Parathyroid adenoma (tissue), 2 donors: ENCODE measurements around the gene OPRL1.

ENCODE experiments used
- H2AFZ ChIP-seq: fragments of 300-600 bp; sonication (generic); one replicate; pipeline ENCODE4 v1.7.0; 2017; ENCODE audit warnings: antibody characterized with exemption, mild to moderate bottlenecking
- H3K27ac ChIP-seq: fragments of 300-600 bp; sonication (generic); one replicate; pipeline ENCODE4 v1.7.0; 2017
- H3K27me3 ChIP-seq: fragments of 300-600 bp; sonication (generic); one replicate; pipeline ENCODE4 v1.7.0; 2017; ENCODE audit warnings: low read length; ENCODE audit not compliant: control insufficient read depth, insufficient read depth
- H3K36me3 ChIP-seq: fragments of 300-600 bp; sonication (generic); one replicate; pipeline ENCODE4 v1.7.0; 2017; ENCODE audit warnings: low read length; ENCODE audit not compliant: control insufficient read depth, insufficient read depth
- H3K4me1 ChIP-seq: fragments of 300-600 bp; sonication (generic); one replicate; pipeline ENCODE4 v1.7.0; 2017; ENCODE audit warnings: control low read depth
- H3K4me2 ChIP-seq: fragments of 300-600 bp; sonication (generic); one replicate; pipeline ENCODE4 v1.7.0; 2017; ENCODE audit warnings: low read length
- H3K4me3 ChIP-seq: fragments of 300-600 bp; sonication (generic); one replicate; pipeline ENCODE4 v1.7.0; 2017; ENCODE audit warnings: low read depth, low read length
- H3K79me2 ChIP-seq: fragments of 300-600 bp; sonication (generic); one replicate; pipeline ENCODE4 v1.7.0; 2017; ENCODE audit warnings: control low read depth
- H3K9ac ChIP-seq: fragments of 300-600 bp; sonication (generic); one replicate; pipeline ENCODE4 v1.7.0; 2017; ENCODE audit warnings: mild to moderate bottlenecking
- H3K9me3 ChIP-seq: fragments of 300-600 bp; sonication (generic); one replicate; pipeline ENCODE4 v1.7.0; 2017; ENCODE audit warnings: low read length; ENCODE audit not compliant: control insufficient read depth
- TF ChIP-seq, protein P1 (sequence below): fragments of 300-600 bp; sonication (generic); IDR thresholded peaks from one replicate; pipeline ENCODE4 v1.7.0; 2017; ENCODE audit warnings: antibody characterized with exemption, mild to moderate bottlenecking
- donor health status: primary hyperparathyroidism.

OPRL1 gene

DNA sequence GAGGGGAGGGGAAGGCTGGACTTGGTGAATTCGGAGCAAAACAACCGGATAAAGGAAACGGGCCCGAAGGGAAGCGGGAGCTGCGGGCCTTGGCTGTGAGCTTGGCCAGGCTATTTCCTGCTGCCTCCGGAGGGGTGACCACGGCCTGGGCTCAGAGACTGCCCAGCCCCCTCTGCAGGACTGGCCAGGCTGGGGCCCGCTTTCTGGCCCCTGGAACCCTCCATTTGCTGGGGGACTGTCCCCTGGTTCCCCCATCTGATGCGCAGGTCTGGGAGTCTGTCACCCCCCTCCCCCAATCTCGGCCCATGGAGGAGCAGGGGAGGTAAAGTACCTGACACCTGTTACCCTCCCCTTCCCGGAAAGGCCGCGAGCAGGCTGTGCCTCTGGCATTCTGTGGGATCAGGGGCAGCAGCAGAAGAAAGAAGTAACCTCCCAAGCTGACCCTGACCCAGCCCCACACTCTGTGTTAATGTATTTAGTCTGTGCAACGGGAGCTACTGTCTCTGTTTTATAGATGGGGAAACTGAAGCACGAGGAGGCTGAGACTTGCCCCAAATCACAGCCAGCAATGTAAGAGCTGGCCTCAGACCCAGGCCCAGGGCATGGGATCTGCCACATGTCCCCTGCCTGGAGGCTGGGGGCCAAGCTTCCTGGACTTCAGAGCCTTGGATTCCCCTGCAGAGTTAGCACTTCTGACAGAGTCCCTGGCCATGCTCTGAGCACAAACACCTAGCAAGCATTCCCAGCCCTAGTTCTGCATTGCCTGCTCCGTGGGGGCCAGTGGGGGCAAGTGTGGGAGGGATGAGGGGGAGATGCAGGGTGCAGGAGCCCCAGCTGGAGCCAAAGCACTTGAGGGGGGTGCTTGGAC is 40.4 kb upstream of the OPRL1 start:
- Histone ChIP-seq H2AFZ (peak overlapping the region; percentile 88), H3K9me3 (no peaks in the 10 kb centered on the region), H3K4me1 (peaks cover 4% of the 10 kb centered on the region)

DNA sequence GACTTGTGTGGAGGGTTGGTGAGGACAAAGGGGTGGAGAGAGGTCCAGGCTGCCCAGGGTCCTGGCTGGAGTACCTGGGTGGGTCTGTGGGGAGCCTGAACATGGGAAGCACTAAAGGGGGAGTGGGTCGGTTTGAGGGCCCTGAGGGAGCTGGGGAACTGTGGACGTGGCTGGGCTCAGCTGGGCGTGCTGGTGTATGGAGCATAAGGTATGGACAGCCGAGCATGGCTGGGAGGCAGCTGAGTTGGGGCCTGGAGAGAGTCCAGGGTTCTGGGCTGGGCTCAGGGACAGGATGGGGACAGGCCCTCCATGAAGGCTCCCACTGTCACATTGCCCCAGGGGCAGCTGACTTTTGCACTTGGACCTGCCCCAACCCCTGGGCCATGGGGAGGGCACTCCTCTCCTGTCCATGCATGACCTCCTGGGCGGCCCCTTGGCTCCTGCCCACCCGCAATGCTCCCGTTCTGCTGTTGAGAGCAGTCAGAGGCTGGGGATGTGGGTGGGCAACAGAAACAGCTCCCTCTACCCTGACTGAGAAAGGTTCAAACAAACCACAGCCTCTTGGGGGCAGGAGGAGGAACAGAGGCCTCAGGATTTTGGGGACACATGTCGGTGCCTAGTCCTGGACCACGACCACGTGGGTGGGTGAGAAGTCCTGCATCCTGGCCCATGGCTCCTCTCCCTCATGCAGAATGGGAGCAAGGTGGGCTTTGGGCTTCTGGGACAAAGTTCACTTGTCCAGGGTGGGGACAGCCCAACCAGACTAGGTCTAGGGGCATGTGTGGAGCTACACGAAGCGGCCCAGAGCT is 39.4 kb upstream of the OPRL1 start:
- no peak overlapping the region for H2AFZ ChIP-seq
- H3K27me3 ChIP-seq, result no peaks in the 10 kb centered on the region
- peaks cover 4% of the 10 kb centered on the region for H3K4me1 ChIP-seq
- no peak overlapping the region for H3K4me2 ChIP-seq
- TF ChIP-seq, protein P1, sequence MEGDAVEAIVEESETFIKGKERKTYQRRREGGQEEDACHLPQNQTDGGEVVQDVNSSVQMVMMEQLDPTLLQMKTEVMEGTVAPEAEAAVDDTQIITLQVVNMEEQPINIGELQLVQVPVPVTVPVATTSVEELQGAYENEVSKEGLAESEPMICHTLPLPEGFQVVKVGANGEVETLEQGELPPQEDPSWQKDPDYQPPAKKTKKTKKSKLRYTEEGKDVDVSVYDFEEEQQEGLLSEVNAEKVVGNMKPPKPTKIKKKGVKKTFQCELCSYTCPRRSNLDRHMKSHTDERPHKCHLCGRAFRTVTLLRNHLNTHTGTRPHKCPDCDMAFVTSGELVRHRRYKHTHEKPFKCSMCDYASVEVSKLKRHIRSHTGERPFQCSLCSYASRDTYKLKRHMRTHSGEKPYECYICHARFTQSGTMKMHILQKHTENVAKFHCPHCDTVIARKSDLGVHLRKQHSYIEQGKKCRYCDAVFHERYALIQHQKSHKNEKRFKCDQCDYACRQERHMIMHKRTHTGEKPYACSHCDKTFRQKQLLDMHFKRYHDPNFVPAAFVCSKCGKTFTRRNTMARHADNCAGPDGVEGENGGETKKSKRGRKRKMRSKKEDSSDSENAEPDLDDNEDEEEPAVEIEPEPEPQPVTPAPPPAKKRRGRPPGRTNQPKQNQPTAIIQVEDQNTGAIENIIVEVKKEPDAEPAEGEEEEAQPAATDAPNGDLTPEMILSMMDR, result no peak
- no peak overlapping the region for H3K9ac ChIP-seq
- H3K36me3 ChIP-seq, result no peaks in the 10 kb centered on the region
- H3K9me3 ChIP-seq, result no peaks in the 10 kb centered on the region
- no peak overlapping the region for H3K4me3 ChIP-seq
- no peak overlapping the region for H3K27ac ChIP-seq
- H3K79me2 ChIP-seq, result no peaks in the 10 kb centered on the region

More for the DNA sequence above, 40.4 kb upstream of the OPRL1 start:
- Histone ChIP-seq H3K9ac (no peak overlapping the region), H3K4me3 (peak overlapping the region; percentile 65), H3K27me3 (no peaks in the 10 kb centered on the region), H3K79me2 (no peaks in the 10 kb centered on the region), H3K27ac (peak overlapping the region; percentile 37), H3K36me3 (no peaks in the 10 kb centered on the region), H3K4me2 (peak overlapping the region; percentile 82)
- TF ChIP-seq, protein P1, result no peak

DNA sequence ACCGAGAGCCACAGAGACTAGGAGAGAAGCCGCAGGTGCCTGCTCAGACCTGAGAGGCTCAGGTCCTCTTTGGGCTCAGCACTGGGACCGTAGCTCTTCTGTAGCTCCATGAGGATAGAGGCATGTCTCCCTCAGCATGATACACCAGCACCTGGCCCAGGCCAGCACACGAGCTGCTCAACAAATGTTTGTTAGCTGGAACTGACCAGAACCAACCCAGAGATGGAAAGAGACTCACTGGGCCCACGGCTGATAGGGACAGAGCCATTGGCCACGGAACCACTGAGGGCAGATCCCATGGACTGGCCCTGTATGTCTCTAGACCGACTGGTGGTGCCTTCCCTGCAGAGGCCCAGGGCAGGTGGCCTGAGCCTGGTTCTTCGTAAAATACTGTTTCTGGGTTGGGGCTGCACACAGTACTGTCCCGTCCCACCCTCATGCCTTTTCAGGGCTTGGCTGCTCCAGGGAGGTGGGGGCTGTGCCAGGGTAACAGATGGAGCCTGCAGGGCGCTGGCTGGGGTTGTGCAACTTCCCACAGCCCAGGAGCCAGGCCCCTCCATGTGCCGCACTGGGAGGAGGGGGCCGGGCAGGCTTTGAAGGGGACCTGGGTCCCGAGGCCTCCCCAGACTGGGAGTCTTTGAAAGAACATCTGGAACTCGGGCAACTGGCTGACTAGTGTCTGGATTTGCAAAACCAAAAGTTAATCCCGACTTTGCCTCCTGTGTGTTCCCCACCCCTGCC is 38.7 kb upstream of the OPRL1 start:
- H3K4me1 ChIP-seq, result peaks cover 4% of the 10 kb centered on the region
- H3K4me3 ChIP-seq, result no peak overlapping the region
- no peaks in the 10 kb centered on the region for H3K36me3 ChIP-seq
- no peaks in the 10 kb centered on the region for H3K27me3 ChIP-seq
- no peaks in the 10 kb centered on the region for H3K9me3 ChIP-seq
- H3K4me2 ChIP-seq, result no peak overlapping the region
- H3K27ac ChIP-seq, result no peak overlapping the region
- TF ChIP-seq, protein P1, result no peak
- H2AFZ ChIP-seq, result no peak overlapping the region
- no peak overlapping the region for H3K9ac ChIP-seq
- H3K79me2 ChIP-seq, result no peaks in the 10 kb centered on the region

DNA sequence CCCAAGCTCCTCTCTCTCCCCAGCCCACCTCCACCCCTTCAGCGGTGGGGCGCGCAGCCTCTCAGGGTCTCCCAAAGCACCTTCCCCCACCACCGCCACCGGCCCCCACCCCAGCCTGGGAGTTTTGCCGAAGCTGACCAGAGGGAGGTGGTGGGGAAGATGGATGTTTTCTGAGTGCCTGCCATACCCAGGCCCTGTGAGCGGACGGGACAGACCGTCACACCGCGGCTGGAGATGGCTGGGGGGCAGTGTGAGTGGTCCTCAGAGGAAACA is 38.2 kb upstream of the OPRL1 start:
- Histone ChIP-seq H3K4me1 (peaks cover 4% of the 10 kb centered on the region), H3K27ac (no peak overlapping the region), H2AFZ (no peak overlapping the region), H3K27me3 (no peaks in the 10 kb centered on the region), H3K4me3 (no peak overlapping the region), H3K9me3 (no peaks in the 10 kb centered on the region), H3K79me2 (no peaks in the 10 kb centered on the region), H3K9ac (no peak overlapping the region), H3K4me2 (no peak overlapping the region), H3K36me3 (no peaks in the 10 kb centered on the region)
- TF ChIP-seq, protein P1, result no peak
